ENCODE results near the gene GALM. TPM values are rescaled to one million over a fixed set of nuclear protein-coding genes. Genes with fewer than 3 reads are reported as not detected.

Gene GALM
- total and polyA plus RNA-seq, 9 donors: 9.8 to 38.7 (median 12.3) TPM

GRCh38 chr2:38655441-38655840, 10.5 kb upstream of the GALM start:
- TF ChIP-seq, protein P1, sequence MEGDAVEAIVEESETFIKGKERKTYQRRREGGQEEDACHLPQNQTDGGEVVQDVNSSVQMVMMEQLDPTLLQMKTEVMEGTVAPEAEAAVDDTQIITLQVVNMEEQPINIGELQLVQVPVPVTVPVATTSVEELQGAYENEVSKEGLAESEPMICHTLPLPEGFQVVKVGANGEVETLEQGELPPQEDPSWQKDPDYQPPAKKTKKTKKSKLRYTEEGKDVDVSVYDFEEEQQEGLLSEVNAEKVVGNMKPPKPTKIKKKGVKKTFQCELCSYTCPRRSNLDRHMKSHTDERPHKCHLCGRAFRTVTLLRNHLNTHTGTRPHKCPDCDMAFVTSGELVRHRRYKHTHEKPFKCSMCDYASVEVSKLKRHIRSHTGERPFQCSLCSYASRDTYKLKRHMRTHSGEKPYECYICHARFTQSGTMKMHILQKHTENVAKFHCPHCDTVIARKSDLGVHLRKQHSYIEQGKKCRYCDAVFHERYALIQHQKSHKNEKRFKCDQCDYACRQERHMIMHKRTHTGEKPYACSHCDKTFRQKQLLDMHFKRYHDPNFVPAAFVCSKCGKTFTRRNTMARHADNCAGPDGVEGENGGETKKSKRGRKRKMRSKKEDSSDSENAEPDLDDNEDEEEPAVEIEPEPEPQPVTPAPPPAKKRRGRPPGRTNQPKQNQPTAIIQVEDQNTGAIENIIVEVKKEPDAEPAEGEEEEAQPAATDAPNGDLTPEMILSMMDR (IDR thresholded peaks at IDR 0.05): no peak
- no peak for TF ChIP-seq POLR2A (IDR thresholded peaks at IDR 0.05)
- 92 to 100% (median 93%) methylated on average over 1 of the region's 1 CpG for WGBS, 3 donors
- no peaks in the 10 kb centered on the region for H3K4me1 ChIP-seq (ENCODE audit: insufficient read depth)
- H3K27ac ChIP-seq: no peak overlapping the region
- H3K27me3 ChIP-seq: no peaks in the 10 kb centered on the region
- no peak overlapping the region for H3K4me3 ChIP-seq
- intact Hi-C loops (cut with DNase I): no loop called here
- no peaks in the 10 kb centered on the region for H3K36me3 ChIP-seq
- H3K9me3 ChIP-seq: no peaks in the 10 kb centered on the region
- no peak for DNase-seq

DNA sequence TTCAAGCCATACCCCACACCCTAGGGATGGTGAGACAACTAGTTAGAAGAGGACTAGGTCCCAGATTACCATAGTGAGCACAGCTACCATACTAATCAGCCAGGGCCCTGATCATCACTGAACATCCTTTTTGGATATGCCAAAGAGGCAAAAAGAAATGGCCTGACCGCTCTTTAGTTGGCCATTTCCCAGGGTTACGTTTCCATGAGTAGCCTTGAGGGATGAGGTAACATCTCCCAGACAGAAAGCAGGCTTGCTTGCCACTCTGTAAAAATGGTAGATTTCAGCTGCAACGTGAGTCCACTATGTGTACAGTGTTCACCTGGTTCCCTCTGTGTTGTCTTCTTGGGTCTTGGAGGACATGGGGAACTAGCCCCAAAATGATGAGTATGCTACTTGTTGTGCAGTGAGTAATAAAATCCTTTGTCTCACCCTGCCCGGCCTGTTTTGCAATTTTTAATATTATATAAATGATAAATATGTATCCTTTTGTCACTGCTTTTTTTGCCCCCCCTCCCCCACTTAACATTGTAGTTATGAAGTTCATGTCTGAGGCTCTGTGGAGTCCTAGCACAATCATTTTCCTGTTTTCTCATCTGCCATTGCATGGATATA, 8.9 kb upstream of the GALM start:
- Histone ChIP-seq H3K27me3 (no peaks in the 10 kb centered on the region), H3K9me3 (no peaks in the 10 kb centered on the region), H3K27ac (no peak overlapping the region), H3K4me1 (ENCODE audit: insufficient read depth) (no peaks in the 10 kb centered on the region), H3K36me3 (no peaks in the 10 kb centered on the region), H3K4me3 (no peak overlapping the region)
- DNase-seq: no peak
- WGBS, 3 donors: 79 to 83% (median 81%) methylated on average over 4 of the region's 4 CpGs
- TF ChIP-seq EP300 (IDR thresholded peaks at IDR 0.05) (no peak), POLR2A (IDR thresholded peaks at IDR 0.05) (no peak)
- TF ChIP-seq, protein P1 (IDR thresholded peaks at IDR 0.05): no peak
- intact Hi-C loops (cut with DNase I): no loop called here

- intact Hi-C loops (cut with DNase I): no loop called here
- no peak for DNase-seq
- no peaks in the 10 kb centered on the region for H3K9me3 ChIP-seq
- no peaks in the 10 kb centered on the region for H3K27me3 ChIP-seq
- no peak overlapping the region for H3K4me3 ChIP-seq
- no peak overlapping the region for H3K27ac ChIP-seq
- WGBS, 3 donors: 61 to 81% (median 73%) methylated on average over 2 of the region's 2 CpGs
- TF ChIP-seq POLR2A (IDR thresholded peaks at IDR 0.05): no peak
- no peak for TF ChIP-seq EP300 (IDR thresholded peaks at IDR 0.05)
- TF ChIP-seq, protein P1 (IDR thresholded peaks at IDR 0.05): no peak
- no peaks in the 10 kb centered on the region for H3K4me1 ChIP-seq (ENCODE audit: insufficient read depth)
- H3K36me3 ChIP-seq: no peaks in the 10 kb centered on the region
Observed at GRCh38 chr2:38658613-38659012, 7.3 kb upstream of the GALM start.

GRCh38 chr2:38659115-38659514, 6.8 kb upstream of the GALM start:
- H3K9me3 ChIP-seq: no peaks in the 10 kb centered on the region
- intact Hi-C loops (cut with DNase I): no loop called here
- no peaks in the 10 kb centered on the region for H3K27me3 ChIP-seq
- H3K27ac ChIP-seq: no peak overlapping the region
- 93 to 94% (median 93%) methylated on average over 2 of the region's 2 CpGs for WGBS, 3 donors
- H3K4me1 ChIP-seq (ENCODE audit: insufficient read depth): no peaks in the 10 kb centered on the region
- TF ChIP-seq, protein P1 (IDR thresholded peaks at IDR 0.05): no peak
- TF ChIP-seq POLR2A (IDR thresholded peaks at IDR 0.05): no peak
- no peak for TF ChIP-seq EP300 (IDR thresholded peaks at IDR 0.05)
- no peaks in the 10 kb centered on the region for H3K36me3 ChIP-seq
- DNase-seq: no peak
- H3K4me3 ChIP-seq: no peak overlapping the region
